GM21717 (cell line): Measurements from ENCODE around the gene KAT2B.
"Not testable (repeated sequence)": the region's sequence is repeated elsewhere in the genome, so short reads cannot be mapped to it uniquely, and the experiment has no call there.

Source experiments
- ATAC-seq: cut with Tn5 transposase; IDR thresholded peaks from one replicate; pipeline ENCODE4 v1.9.1; 2021; ENCODE audit warnings: mild to moderate bottlenecking, moderate library complexity; ENCODE audit not compliant: unreplicated experiment

KAT2B gene

DNA sequence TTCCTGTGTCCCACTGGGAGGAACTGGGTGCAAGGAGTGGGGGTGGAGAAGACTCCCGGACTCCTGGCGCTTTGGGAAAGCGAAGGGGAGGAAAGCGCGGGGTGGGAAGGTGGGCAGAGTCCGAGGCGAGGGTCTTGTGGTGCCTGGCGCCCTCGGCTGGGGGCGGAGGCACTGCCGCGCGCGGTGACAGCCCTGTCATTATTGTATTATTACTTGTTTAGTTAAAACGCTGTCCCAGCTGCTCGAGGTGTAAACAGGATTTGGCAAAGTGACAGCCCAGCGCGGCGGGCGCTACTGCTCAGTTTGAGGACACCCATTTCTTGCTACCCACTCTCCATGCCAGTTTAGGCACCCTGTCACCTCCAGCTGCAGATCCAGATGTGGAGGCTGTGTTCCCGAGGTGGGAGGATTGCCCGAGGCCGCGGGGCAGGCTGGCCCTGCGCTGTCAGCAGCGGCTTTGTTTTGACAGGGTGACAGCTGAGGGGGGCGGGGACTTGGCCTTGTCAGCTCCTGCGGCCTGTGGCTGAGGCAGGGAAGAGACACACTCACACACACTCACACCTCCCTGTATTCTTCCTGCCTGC is 1.0 kb downstream of the KAT2B start:
- ATAC-seq, result peak; percentile 54

DNA sequence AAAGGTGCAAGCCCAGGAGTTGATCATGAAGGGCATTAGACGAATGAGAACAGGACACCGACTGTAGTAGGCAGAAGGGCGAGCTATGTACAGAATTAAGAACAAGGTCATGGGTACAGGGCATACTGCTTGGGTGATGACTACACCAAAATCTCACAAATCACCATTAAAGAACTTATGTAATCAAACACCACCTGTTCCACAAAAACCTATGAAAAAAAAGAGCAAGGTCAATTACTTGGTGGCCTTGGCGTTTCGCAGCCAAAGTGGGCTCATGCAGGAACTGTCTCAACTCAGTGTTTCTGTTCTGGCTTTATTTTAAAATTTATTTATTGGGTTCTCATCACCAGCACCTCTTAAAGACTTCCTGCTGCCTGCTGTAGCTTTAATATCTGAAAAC is 2.1 kb downstream of the KAT2B start:
- no peak for ATAC-seq

DNA sequence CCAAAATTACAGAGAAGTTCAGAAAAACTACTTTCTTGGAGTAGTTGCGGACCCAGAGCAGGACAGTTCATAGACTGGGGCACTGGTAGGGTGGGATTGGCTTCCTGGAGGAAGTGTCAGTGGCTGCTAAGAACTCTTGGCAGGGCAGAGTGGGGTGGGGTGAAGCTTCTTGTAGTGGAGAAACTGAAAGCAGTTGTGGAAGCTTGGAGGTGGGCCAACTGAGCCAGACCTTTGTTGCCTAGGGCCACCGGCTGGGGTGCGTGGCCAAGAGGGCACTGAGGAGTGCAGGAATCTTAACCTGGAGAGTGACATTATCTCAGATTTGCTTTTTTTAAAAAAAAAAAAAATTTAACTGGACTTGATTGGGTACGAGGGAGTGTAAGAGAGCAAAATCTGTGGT is 3.1 kb downstream of the KAT2B start:
- peak; percentile 41 for ATAC-seq

DNA sequence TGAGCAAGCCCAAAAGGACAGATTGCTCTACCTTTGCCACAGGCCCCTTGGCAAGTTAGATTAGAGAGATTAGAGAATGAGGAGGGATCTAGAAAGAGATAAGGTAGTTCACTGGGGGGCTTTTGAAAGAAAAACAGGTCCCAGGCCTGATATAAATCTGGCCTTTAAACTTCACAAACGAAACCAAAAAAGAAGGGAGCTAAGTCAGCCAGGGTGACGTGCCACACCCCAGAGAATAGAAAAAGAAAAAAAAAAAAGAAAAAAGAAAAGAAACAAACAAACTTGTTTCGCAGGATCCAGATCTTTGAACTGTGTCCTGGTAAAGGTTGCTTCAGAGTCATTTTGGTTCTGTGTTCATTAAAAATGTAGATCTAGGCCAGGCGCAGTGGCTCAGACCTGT is 3.6 kb downstream of the KAT2B start:
- no peak for ATAC-seq

DNA sequence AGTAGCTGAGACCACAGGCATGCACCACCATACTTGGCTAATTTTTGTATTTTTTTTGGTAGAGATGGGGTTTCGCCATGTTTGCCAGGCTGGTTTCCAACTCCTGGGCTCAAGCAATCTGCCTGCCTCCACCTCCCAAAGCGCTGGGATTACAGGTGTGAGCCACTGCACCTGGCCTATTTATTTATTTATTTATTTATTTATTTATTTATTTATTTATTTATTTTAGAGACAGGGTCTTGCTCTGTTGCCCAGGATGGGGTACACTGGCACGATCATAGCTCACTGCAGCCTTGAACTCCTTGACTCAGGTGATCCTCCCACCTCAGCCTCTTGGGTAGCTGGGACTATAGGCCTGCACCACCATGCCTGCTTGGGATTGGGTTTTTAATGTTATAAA is 4.9 kb downstream of the KAT2B start:
- not testable (repeated sequence) for ATAC-seq

DNA sequence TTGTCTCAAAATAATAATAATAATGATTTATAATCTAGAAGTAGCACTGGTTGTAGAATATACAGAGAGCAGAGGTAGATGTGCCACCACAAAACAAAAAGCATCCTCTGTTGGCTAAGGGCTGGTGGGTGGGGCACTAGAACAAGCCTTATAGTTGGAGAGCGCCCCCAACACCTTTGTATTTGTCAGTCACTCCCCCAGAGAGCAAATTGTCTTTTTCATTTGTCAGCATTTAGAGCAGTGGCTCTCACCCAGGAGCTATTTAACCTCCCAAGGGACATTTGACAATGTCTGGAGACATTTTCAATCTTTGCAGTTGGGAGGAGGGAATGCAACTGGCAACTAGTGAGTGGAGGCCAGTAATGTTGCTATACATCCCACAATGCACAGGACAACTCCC is 6.3 kb downstream of the KAT2B start:
- no peak for ATAC-seq

DNA sequence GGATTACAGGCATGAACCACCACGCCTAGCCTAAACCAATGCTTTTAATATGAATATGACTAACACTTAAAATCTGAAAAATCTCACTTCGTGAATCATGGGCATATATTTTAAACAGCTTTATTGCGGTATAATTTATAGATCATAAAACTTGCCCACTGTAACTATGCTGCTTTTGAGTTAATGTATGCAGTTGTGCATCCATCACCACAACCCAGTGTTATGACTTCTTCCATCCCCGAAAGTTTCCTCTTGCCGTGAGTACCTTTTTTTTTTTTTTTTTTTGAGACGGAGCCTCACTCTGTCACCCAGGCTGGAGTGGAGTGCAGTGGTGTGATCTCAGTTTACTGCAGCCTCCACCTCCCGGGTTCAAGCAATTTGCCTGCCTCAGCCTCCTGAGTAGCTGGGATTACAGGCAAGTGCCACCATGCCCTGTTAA is 7.1 kb downstream of the KAT2B start:
- no peak for ATAC-seq

DNA sequence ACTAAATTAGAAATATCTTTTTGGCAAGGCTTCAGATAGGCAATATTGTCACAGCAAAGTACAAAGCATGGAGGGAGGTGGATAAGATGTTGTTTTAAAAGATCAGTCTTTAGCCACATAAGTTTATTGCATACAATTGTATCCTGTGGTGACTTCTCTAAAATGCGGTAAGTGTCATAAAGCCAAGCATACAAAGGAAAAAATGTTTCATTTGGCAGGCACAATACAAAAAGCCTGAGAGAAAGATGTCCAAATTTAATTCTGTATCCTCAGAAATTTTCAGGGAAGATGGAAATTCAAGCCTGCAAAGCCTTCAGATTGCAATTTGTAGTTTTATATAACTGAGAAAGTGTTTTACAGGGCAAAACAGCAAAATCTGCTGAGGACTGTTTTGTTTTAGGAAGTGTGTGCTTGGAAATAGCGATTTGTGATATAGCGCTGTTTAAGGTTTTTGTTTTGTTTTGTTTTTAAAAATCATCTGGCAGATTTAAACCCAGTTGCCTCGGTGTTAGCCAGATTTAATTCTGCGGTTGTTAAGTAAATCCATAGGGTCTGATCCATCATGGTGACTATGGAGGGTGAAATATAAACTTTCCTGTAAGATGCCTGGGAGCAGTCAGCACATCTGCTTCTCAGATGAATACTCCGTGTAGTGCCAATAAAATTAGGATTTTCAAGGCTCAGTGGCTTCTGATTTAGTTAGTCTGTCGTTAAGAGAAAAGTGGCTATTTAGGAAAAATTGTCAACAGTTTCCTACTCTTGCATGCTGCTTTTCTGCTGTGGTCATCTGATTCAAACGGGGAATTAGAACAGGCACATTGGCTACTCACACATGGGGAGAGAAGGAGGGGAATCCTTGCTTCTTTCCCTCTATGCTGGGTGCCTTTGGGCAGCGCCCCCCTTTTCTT is 8.0 kb downstream of the KAT2B start:
- no peak for ATAC-seq

DNA sequence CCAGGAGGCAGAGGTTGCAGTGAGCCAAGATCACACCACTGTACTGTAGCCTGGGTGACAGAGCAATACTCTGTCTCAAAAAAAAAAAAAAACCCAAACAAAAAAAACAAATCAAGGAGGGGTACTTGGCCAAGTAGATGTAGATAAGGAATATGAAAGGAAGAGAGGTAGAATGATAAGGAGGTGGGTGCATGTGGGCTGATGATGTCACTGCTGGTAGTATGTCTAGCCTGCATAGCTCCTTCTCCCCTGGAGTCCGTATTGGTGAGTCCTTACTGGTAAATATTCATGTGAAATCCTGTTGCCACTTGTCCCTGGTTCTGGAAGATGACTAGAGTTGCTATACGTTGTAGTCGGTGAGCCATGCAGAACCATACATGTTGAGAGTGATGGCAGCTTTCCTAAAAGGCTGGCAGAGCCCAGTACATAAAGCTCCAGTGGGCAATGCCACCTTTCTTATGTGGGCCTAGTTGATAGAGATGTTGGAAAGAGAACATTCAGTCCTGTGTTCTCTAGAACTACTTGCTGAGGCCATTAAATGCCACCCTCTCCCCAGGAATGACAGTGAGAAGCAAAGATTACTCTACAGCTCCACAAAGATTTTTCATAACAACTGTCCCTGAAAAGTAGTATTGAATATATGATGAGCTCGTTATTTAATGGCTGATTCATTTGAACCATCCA is 11.0 kb downstream of the KAT2B start:
- ATAC-seq, result no peak

DNA sequence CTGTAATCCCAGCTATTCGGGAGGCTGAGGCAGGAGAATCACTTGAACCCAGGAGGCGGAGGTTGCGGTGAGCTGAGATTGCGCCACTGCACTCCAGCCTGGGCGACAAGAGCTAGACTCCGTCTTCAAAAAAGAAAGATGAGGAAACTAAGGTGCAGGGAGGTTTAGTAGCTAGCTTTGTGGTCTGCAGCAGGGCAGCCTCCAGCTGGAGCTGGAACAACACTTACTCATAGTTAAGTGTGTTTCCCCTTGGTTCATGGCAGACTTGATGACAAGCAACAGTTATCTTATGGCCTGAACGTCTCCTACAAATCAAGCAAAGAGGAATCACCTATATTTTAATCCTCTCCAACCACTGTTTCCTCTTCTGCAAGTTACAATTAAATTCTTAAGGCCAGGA is 12.6 kb downstream of the KAT2B start:
- ATAC-seq, result no peak

DNA sequence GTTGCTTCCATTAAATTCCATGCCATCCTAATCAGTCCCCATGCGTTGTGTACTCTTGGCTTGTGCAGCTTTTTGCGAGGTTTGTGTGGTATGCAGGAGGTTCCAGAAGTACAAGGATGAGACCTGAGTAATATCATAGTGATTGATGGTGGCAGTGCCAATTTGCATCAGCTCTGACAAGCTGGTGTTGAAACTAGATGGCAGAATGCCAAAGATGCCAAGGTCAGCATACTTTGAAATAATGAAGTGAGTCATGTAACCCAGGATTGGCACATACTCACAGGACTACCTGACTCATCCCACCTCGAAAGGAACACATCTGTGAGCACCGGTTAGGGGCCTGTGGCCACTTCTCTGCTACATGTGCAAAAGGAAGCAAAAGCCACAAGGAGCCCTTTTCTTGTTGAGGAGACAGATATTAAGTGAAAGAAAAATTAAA is 14.3 kb downstream of the KAT2B start:
- ATAC-seq, result peak; percentile 89

DNA sequence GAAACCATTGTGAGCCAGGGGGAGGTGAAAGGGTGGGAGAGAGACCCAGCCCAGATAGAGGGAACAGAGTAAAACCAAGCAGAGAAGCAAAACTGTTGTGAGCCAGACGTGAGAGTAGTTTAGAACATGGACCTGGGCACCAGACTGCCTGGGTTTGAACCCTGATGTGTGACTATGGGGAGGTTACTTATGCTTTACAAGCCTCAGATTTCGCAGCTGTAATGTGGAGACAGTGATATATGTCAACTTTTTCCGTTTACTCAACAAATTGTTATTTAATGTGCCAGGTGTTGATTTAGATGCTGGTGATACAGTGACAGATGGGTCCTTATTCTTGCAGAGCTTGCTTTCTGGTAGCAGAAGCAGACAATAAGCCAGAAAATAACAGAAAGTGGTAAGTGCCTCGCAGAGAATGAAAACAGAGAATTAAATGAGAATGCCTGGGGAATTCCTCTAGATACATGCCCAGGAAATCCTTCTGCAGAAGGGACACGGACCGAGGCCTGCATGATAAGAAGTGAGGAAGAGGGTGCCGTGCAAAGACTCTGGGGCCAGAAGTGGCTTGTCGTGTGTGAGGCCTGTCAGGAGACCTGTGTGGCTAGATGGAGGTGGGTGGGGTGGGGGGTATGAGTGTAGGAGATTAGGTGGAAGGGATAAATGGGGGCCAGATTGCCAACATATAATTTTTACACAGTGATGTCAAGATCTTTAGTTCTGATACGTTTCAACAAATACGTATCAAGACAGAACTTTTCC is 15.0 kb downstream of the KAT2B start:
- ATAC-seq, result peak; percentile 26

DNA sequence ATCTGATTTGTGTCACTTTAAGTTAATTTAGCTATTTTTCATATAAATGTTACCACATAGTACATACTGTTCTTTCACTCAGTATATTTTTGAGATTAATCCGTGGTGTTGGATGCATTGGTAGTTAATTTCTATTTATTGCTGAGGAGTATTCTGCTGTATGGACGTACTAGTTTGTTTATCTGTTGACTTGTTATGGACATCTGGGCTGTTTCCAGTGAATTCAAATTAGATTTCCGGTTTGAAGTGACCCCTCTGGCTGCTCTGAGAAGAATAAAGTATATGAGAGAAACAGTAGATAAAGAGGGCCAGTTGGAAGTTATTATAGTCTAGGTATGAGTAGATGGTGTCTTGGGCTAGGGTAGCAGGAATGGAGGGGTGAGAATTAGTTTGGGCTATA is 15.6 kb downstream of the KAT2B start:
- no peak for ATAC-seq

DNA sequence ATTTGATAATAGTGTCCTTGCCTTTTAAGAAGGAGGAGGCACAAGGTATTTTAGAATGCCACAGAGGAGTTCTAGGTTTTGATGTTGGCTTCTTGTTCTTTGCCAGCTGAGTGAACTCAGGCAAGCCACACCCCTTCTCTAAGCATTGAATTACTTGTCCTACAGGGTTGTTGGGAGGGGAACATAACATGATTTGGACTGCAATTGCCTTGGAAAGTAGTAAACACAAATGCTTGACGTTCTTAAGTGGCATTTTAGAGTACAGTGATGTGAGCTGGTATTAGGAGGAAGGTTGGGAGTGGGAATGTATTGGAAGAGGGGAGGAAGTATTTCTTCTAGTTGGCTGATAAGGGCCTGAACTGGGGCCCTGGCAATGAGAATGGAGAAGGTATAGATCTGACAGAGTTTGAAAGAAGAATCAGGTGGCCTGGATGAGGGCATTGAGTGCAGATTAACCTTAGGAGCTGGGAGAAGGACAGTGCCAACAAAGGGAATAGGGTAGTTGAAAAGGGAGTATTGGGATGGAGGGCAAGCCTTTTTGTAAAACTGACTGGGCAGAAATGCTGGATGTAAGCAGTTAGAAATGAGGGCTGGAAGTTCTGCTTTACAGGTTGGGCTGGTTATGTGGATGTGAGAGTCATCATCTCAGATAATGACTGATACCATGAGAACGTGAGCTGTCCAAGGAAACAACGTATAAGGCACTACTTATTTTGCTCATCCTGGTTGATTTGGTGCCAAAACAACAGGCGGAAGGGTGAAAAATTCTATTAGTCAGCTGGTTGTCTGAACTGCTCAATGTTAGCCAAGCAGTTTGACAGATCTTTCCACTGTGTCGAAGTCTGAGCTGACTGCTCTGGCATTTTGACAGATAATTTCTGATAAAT is 16.7 kb downstream of the KAT2B start:
- ATAC-seq, result peak; percentile 44

DNA sequence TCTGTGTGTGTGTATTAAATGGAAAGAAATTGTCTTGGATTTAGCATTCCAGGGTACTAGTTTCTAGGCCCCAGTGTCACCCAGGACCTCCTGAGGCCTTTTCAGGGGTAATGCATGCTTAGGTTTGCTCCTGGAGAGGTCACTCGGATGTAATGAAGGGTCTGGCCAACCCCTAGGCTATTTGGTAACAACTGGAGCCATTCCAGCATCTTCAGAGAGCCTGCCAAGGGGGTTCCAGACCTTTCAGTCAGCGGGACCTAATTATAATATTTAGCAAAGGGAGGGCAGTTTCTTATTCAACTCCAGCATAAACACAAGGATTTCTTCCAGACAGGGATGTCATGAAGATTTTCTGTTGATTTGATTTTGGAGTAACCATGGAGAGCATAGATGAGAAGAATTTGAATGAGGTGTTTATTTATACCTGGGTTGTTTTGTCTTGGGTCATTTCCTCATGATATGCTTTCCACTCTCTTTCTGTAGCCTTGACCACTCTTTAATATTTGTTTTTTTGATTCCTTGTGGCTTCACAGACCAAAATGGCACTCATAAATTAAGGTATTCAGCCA is 17.4 kb downstream of the KAT2B start:
- no peak for ATAC-seq

DNA sequence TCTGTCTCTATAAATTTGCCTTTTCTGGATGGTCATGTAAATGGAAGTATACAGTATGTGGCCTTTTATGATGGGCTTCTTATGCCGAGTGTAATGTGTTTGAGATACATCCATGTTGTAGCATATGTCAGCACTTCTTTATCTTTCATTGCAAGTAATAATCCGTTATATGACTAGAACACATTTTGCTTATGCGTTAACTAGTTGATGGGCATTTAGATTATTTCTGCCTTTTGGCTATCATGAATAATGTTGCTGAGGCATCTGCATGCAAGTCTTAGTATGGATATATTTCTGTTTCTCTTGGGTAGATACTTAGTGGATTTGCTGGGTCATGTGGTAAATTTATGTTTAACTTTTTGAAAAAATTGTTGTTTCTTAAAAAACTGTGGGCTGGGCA is 19.7 kb downstream of the KAT2B start:
- no peak for ATAC-seq

DNA sequence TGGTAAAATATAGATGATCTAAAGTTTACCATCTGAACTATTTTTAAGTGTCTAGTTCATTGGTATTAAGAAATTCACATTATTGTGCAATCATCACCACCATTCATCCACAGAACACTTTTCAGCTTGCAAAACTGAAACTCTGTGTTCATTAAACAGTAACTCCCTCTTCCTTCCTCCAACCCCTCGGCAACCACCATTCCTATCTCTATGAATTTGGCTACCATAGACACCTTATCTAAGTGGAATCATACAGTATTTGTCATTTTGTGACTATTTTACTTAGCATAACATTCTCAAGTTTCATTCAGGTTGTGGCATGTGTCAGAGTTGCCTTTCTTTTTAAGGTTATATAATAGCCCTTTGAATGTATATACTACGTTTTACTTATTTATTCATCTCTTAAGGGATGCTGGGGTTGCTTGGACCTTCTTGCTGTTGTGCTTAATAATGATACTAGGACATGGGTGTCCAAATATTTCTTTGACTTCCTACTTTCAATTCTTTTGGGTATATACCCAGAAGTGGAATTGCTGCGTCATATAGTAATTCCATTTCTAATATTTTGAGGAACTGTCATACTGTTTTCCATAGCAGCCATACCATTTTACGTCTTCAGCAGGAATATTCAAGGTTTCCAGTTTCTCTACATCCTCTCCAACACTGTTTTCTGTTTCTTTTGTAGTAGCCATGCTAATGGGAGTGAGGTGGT is 20.9 kb downstream of the KAT2B start:
- ATAC-seq, result peak; percentile 67

DNA sequence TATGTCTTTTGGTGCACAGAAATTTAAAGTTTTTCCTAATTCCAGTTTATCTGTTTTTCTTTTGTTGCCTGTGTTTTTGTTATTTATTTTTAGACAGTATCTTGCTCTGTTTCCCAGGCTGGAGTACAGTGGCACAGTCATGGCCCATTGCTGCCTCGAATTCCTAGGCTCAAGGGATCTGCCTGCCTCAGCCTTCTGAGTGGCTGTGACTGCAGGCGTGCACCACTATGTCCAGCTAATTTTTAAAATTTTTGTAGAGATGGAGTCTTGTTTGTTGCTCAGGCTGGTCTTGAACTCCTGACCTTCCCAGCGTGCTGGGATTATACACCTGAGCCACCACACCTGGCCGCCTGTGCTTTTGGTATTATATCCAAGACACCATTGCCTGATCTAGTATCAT is 22.8 kb downstream of the KAT2B start:
- no peak for ATAC-seq

DNA sequence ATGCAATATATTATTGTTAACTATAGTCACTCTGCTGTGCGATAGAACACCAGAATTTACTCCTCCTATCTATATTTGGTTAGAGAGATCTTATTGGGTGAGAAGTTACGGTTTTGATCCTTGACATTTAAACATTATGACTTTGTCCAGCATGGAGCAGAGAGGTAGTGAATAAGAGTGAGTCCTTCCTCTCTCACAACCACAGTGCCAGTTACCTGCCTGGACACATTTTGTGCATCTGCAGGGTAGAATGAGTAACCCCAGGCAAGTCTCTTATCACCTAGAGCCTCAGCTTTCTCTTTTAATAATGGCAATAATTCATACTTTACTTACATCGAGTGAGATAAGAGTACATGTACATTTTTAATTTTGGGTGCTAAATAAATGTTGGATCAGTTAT is 24.1 kb downstream of the KAT2B start:
- ATAC-seq, result no peak
